Lower leg skin (tissue), 4 donors: ENCODE measurements around the gene AUH. TPM values are rescaled to one million over a fixed set of nuclear protein-coding genes. Genes with fewer than 3 reads are reported as not detected.

Source experiments
- DNase-seq, 2 donors: peaks; one replicate each; pipeline ENCODE4 v3.0.0-alpha.2; 2019; ENCODE audit warnings: low spot score in 2 of 2
- H3K4me3 ChIP-seq: fragments of 200-600 bp; sonication (generic); 2 replicates; pipeline ENCODE4 v1.5.1; 2017; ENCODE audit warnings: mild to moderate bottlenecking, low read depth; ENCODE audit not compliant: poor library complexity, severe bottlenecking
- CTCF ChIP-seq, 3 donors: fragments of 450-650 bp; IDR thresholded peaks; one replicate each; pipeline ENCODE4 v1.5.1; 2016; ENCODE audit warnings: antibody characterized with exemption in 3 of 3, mild to moderate bottlenecking in 3 of 3, moderate library complexity in 2 of 3
- POLR2A ChIP-seq, 2 donors: fragments of 450-650 bp; IDR thresholded peaks; one replicate each; pipeline ENCODE4 v1.6.1; 2016 to 2017; ENCODE audit warnings: antibody characterized with exemption in 2 of 2, mild to moderate bottlenecking in 1 of 2, moderate library complexity in 1 of 2
- WGBS, 2 donors: methylation state at CpG; one replicate each; pipeline ENCODE4 v1.1.5; 2018; 5-methylcytosine and 5-hydroxymethylcytosine counted together
- intact Hi-C: fragments of 100-400 bp; cut with DNase I; formaldehyde crosslinking; loops from one replicate; pipeline ENCODE4 v1.15.0; 2023; ENCODE audit warnings: low total_unique reads
- total RNA-seq, 4 donors: library from RNA; depleted of rRNA; stranded (reverse); fragments of >200 nt; gene quantifications; one replicate each; pipeline ENCODE4 v1.1.0, GENCODE V29; 2016

The AUH gene
- total RNA-seq, 4 donors from 2014 or later: 30.7 to 54.4 (median 32.4) TPM

GRCh38 chr9:91298311-91298710 is 63.4 kb downstream of the AUH start:
- WGBS, 2 donors: 50 to 51% methylated on average over 2 of the region's 2 CpGs
- intact Hi-C loops: no loop called here
- H3K4me3 ChIP-seq: no peak overlapping the region
- no peak for DNase-seq
- TF ChIP-seq CTCF (IDR thresholded peaks at IDR 0.05) (no peak), POLR2A (IDR thresholded peaks at IDR 0.05) (no peak)

- 90 to 100% methylated on average over 1 of the region's 1 CpG for WGBS, 2 donors
- H3K4me3 ChIP-seq: no peak overlapping the region
- DNase-seq: no peak
- intact Hi-C loops: no loop called here
- TF ChIP-seq POLR2A (IDR thresholded peaks at IDR 0.05): no peak
These were observed 64.4 kb downstream of the AUH start for GRCh38 chr9:91297306-91297705.

- DNase-seq: no peak
- H3K4me3 ChIP-seq: no peak overlapping the region
- TF ChIP-seq POLR2A (IDR thresholded peaks at IDR 0.05) (no peak), CTCF (IDR thresholded peaks at IDR 0.05) (no peak)
- intact Hi-C loops: no loop called here
These were observed 65.4 kb downstream of the AUH start for GRCh38 chr9:91296354-91296753.

- 97 to 98% methylated on average over 2 of the region's 2 CpGs for WGBS, 2 donors
These were observed 66.4 kb downstream of the AUH start for GRCh38 chr9:91295357-91295756.

GRCh38 chr9:91291866-91292265 is 69.9 kb downstream of the AUH start:
- 81% methylated on average over 4 of the region's 4 CpGs for WGBS, 2 donors
- intact Hi-C loops: no loop called here
- TF ChIP-seq CTCF (IDR thresholded peaks at IDR 0.05): no peak
- TF ChIP-seq POLR2A (IDR thresholded peaks at IDR 0.05): no peak
- H3K4me3 ChIP-seq: no peak overlapping the region
- DNase-seq: no peak

More at GRCh38 chr9:91295357-91295756, 66.4 kb downstream of the AUH start:
- DNase-seq: no peak
- intact Hi-C loops: no loop called here
- TF ChIP-seq POLR2A (IDR thresholded peaks at IDR 0.05) (no peak), CTCF (IDR thresholded peaks at IDR 0.05) (no peak)
- no peak overlapping the region for H3K4me3 ChIP-seq

- H3K4me3 ChIP-seq: no peak overlapping the region
- TF ChIP-seq POLR2A (IDR thresholded peaks at IDR 0.05) (no peak), CTCF (IDR thresholded peaks at IDR 0.05) (no peak)
- no peak for DNase-seq
- intact Hi-C loops: no loop called here
- 85 to 94% methylated on average over 1 of the region's 1 CpG for whole genome bisulfite sequencing, 2 donors
These were observed 72.5 kb downstream of the AUH start for GRCh38 chr9:91289244-91289643.
